ENCODE measurements around the gene CCM2.

CCM2 gene

DNA sequence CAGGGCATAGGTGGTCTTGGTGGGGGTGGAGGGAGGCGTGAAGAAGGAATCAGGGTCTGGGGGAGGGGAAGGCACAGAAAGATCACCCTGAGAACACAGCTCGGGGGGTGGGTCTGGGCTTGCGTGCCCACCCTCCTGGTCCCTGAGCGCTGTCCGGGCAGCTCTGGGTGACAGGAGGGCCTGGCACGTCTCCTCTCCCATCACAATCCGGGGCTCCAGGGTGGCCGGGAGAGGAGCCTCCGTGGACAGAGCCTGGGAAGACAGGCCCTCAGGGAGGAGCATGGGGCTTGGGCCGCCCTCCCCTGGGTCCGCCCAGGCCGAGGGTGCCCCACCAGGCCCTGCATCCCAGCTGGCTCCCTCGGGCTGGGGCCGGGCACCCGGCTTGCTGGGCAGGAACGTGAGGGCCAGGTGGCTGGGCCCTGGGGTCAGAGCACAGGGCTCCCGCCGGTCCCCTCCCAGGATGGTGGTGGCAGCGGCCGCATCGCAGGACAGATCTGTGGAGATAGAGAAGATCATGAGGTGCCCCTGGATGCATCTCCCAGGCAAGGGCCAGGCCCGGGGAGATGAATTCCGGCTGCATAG lies 85.7 kb downstream of the CCM2 start:
- no peak for DNase-seq

GRCh38 chr7:45086331-45087065 lies 86.5 kb downstream of the CCM2 start:
- no peak for DNase-seq

GRCh38 chr7:45087301-45088145 lies 87.5 kb downstream of the CCM2 start:
- DNase-seq: no peak

- DNase-seq: no peak
Measured at GRCh38 chr7:45088146-45088701, 88.2 kb downstream of the CCM2 start.

DNA sequence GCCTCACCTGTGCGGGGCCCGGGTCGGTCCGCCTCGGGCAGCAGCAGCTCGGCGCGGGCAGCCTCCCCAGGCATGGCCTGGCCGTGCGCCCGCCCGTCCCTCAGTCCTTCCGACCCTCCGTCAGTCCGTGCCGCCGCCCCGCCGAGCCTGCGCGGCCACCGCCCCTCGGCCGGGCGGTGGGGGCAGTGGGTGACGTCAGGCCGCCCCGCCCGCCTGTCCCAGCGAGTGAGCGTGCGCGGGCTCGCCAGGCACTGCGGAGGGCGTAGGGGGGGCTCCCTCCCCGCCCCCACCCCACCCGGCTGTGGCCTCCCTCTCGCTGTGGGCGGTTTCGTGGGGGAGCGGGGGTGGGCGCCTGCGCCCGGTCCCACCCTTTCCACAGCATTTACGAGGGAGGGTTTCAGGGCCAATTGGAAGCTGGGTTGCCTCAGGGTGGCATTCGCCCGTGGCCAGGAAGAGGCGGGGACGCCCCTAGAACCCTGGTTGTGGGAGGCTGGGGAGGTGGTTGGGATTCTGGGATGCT lies 88.9 kb downstream of the CCM2 start, which contains the start of gene NACAD:
NACAD (minus strand) TSS at position 149 of the 520 bp plus-strand sequence; CDS start at position 74, 75 bp downstream.
- DNase-seq: no peak

- no peak for DNase-seq
Measured at GRCh38 chr7:45089341-45089891, 89.4 kb downstream of the CCM2 start.

GRCh38 chr7:45092100-45092930 lies 92.3 kb downstream of the CCM2 start:
- DNase-seq: no peak

DNA sequence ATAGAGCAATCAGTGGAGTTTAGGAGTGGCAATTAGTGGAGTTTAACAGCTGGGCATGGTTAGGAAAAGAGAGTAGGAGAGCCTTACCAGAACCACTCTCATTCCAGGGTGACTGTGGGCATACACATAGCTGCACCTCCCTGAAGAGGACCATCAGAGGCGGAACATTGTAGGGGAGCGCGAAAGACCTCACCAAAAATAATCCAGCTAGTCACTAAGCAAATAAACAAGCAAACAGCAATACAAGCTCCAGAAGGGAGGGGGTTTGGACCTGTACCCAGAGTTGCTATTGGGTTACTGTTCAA lies 92.9 kb downstream of the CCM2 start:
- DNase-seq: no peak

DNA sequence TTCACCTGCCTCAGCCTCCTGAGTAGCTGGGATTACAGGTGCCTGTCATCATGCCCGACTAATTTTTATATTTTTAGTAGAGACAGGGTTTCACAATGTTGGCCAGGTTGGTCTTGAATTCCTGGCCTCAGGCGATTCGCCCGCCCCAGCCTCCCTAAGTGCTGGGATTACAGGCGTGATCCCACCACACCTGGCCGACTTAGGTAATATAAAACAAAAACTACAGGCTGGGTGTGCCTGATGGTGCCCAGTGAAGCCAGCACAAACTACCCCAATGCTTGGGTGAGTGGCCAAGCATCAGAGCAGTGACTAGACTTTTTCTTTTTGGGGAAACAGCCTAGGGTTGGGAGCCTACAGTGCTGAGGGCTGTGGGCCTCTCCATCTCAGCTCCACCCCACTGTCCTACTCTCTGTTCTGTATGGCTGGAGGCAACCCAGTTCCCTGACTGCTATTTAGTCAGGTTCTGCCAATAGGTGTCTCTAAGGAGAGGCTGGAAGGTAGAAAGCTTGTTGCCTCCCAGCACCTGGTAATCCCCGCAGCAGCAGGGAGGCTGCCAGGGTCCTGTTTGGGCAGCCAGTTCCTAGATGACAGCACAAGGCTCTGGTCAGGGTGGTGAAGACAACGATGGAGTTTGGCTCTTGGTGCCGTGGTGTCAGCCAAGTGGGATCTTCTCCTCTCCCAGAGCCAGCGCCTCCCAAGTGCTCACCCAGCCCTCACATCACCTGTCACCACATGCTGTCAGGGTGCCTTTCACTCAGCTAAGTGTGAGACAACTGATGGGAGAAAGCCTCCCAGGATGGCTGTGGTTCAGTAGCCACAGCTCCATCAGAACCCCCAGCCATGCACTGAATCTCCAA lies 99.2 kb downstream of the CCM2 start:
- no peak for DNase-seq

DNA sequence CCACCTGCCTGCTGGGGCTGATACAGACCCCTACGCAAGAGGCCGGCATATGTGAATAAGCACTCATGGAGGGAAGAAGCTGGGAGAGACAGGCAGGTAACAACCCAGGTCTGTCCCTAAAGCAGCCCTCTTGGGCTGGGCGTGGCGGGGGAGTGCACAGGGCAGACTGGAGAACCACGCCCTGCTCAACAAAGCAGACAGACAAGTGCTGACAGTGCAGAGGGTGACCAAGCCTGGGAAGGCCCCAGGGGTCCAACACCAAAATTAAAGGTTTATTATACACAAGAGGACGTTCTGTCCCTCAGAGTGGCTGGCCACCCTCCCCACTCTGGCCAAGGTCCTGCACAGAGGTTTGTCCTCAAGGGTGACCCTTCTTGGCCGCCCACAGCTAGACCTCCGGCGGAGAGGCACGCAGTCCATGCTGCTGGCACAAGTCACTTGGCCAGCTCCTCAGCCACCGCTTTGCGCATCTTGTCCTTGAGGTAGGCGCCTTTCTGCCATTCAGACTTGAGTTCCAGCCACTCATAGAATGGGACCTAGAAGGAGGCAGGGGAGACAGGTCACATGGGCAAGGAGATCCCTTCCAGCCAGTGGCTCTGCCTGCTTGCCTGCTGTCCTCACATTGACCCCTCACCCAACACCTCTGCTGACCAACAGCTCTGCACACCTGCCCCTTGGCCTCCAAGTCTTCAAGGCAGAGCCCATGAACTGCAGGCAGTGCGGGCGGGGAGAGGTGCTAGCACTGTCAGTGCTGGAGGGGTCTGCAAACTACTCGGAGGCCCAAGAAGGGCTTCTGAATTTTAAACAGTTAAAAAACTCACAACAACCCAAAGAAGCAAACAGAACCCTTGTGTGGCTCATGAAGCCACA lies 100.1 kb downstream of the CCM2 start:
- no peak for DNase-seq

DNA sequence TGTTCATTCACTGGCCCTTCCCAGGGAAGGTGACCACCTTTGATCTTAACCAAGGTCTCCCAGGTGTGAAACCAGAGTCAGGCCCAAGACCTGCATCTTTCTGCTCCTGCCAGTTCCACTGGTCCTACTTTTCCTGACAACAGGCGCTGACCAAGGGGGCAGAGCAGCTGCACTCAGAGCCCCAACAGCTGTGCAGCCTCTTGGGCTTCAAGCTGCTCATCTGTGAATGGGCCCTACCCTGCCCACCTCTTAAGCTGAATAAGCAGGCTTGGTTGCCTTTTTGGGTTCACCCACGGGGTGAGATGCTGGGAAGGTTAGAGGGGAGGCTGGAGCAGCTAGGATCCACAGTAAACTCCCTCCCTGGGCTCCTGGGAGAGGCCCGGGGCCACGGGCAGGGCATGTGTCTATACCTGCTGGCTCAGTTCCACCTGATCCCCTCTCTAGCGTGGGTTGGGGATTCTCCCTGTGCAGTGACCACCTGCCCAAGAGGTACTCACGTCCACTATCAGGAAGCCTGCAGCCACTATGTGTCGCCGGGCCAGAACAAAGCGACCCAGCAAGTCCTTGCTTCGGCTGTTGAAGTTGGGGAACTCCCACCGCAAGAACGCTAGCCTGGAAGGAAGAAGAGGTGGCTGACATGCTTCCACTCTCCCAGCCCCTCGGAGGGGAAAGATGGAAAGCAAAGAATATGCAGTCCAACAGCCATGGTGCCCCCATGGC lies 100.9 kb downstream of the CCM2 start:
- DNase-seq: no peak

DNA sequence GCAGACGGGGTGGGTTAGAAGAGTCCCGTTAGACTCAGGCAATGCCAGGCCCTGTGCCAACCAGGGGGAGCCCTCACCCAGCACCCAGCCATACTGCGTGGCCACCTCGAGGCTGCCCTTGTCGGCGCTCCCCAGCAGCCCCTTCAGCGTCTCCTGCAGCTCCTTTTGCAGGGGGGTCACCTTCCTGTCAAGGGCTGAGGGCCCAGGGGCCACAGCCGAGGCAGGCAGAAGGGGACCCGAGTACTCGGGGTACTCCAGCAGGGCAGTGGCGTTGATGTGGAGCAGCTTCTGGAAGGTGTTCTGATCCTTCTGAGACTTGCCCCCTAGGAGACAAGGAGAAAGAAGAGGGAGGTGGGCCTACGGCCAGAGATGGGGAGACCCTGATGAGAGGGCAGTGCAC lies 101.7 kb downstream of the CCM2 start:
- no peak for DNase-seq

GRCh38 chr7:45102785-45103712 lies 103.0 kb downstream of the CCM2 start:
- no peak for DNase-seq

- no peak for DNase-seq
Measured at GRCh38 chr7:45103958-45104843, 104.2 kb downstream of the CCM2 start.

DNA sequence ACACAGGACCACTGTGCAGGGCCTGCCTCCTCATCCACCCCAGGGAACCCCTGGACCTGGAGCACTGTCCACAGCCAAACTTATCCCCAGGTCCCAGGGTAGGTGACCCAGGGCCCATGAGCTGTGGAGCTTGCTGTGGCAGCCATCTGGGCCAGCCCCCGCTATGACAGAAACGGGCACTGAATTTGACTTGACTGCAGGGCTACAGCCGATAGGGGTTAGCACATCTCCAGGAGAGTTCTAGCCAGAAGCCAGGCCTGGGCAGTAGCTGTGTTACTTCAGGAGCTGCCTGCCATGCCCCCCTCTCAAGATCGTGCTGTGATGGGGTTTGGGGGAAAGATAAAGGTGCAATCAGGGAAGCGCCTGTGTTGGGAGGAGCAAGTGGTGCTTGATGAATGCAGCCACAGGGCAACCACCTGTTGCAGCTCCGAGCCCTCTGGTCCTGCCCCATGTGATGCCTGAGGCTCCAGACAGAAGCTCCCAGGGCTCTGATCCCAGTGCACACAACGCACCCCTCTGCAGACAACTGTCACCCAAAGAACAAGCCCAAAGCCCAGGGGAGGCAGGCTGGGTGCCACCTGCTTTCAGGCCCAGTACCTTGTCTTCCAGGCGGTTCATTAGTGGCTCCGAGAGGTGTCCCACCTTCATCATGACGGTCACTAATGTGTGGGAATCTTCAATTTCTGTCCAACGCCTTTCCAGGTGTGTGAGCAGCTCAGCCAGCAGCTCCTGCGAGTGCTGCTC lies 105.0 kb downstream of the CCM2 start:
- DNase-seq: no peak

GRCh38 chr7:45105588-45106188 lies 105.7 kb downstream of the CCM2 start:
- no peak for DNase-seq

Measured in GF-D8 (cell line).